T-helper 9 cell (primary cell): ENCODE results near the gene KRTAP2-2.
"Not testable (repeated sequence)": the region's sequence is repeated elsewhere in the genome, so short reads cannot be mapped to it uniquely, and the experiment has no call there.

Source experiments
- DNase-seq: peaks from one replicate; pipeline ENCODE4 v3.0.0-alpha.2; 2020

KRTAP2-2 gene

GRCh38 chr17:41064301-41064700, 9.3 kb upstream of the KRTAP2-2 start:
- no peak for DNase-seq

GRCh38 chr17:41063449-41063848, 8.4 kb upstream of the KRTAP2-2 start:
- DNase-seq, result no peak

DNA sequence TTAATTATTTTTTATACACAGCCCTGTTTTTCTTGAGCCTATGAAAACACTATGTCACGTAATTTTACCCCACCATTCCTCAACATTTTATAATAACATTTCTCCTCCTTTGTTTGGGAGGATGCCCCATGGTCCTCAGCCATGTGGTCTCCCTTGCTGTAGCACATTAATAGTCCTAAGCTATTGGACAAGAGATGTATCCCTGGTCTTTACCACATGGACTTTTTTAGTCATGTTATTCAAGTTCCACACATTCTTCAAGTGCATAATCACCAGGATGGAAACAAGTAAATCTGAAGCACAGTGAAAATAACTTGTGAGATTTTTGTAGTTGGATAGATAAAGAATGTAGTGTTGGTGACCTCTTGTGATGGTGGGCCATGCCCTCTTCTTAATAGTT, 6.9 kb upstream of the KRTAP2-2 start:
- no peak for DNase-seq

GRCh38 chr17:41060052-41060604, 5.1 kb upstream of the KRTAP2-2 start, which contains the start of gene KRTAP2-3:
KRTAP2-3 (minus strand) TSS chr17:41060114; CDS start chr17:41060050, 64 bp downstream.
- DNase-seq, result no peak

DNA sequence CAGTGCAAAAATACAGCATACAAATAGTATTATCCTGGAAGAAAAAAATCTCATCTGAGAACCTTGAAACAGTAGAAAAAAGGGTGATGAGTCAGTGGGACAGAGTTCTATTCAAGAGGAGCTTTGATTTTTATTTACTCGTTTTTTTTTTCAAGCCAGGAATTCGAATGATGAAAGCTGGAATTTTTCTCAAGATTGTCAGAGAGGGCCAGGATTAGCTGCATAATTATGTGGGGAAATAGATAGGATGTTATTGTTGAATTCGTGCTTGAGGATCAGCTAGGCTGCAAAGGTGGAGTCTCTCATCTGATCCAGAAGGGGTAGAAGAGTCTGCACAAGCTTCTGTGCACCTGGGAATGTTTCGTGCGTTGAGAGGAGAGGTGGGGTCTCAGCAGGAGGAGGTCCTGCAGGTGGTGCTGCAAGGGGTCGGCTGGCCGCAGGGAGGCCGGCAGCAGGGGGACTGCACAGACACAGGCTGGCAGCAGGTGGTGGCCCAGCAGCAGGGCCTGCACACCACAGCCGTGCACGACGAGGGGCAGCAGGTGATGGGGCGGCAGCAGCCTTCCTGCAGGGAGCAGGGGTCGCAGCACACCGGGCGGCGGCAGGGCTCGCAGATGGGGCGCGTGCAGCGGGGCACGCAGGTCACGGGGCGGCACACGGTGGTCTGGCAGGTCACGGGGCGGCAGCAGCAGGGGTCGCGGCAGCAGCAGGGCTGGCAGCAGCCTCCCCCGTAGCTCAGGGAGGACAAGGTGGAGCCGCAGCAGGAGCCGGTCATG, 4.4 kb upstream of the KRTAP2-2 start:
- DNase-seq, result not testable (repeated sequence)

- DNase-seq, result no peak
Measured at GRCh38 chr17:41058741-41059140, 3.7 kb upstream of the KRTAP2-2 start.

DNA sequence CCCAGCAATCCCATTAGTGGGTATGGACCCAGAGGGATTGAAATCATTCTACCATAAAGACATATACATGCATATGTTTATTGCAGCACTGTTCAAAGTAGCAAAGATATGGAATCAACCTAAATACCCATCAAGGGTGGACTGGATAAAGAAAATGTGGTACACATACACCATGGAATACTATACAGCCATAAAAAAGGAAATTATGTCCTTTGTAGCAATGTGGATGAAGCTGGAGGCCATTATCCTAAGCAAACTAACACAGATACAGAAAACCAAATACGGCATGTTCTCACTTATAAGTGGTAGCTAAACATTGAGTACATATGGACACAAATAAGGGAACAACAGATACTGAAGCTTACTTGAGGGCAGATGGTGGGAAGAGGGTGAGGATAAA, 2.5 kb upstream of the KRTAP2-2 start:
- DNase-seq, result no peak

DNA sequence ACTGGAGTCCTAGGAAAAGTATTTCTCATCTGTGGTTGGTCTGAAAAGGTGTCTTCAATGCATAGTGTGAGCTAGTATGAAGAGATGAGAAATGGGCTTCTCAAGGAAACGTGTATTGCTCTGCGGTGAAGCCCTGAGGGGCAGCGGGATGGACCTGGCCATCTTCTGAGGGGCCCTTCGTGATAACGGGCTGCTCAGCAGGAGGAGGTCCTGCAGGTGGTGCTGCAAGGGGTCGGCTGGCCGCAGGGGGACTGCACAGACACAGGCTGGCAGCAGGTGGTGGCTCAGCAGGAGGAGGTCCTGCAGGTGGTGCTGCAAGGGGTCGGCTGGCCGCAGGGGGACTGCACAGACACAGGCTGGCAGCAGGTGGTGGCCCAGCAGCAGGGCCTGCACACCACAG, 474 bp downstream of the KRTAP2-2 start:
- DNase-seq, result not testable (repeated sequence)

DNA sequence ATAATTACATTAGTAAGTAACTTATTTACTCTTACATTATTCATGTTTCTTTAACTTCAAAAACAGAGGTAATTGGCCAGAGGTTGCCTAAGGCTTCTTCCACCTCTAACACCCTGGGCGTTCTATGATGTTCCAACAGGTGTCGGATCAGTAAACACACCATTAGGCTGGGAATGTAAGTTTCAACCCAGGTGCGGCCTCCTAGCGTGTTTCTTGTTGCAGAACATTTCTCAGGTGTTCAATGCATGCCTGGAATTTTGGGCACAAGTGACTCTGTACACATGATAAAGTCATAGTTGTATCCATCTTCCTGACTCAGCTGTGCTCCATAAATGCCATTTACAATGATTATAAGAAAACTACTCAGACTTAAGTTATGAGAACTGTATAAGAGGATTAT, 1.0 kb downstream of the KRTAP2-2 start:
- DNase-seq, result no peak

DNA sequence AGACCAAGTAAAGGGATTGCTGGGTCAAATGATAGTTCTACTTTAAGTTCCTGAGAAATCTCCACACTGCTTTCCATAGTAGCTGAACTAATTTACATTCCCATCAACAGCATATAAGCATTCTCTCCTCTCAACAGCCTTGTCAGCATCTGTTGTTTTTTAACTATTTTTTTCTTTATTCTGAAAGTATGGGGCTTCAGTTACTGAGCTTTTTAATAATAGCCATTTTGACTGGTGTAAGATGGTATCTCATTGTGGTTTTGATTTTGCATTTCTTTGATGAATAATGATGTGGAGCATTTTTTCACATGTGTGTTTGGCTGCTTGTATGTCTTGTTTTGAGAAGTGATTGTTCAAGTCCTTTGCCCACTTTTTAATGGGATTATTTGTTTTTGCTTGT, 2.5 kb downstream of the KRTAP2-2 start:
- DNase-seq, result no peak

- DNase-seq, result no peak
Measured at GRCh38 chr17:41049110-41049509, 5.9 kb downstream of the KRTAP2-2 start.

DNA sequence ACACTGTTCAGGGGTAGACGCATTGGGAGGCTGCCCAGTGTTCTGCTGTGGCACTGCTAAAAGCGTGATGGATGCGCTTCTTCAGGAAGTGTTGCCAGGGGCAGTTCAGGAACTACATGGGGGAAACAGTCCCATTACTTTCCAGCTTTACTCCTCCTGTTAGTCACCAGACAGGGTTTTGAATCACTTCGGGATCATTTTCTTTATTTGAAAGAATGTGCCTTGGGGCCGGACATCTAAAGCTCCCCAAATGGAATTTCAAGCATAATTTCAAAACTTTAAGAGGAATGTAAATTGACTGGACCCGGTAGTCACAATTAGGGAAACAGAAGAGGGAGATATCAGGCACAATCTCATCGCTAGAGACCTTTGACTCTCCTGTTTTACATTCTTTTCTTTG, 6.6 kb downstream of the KRTAP2-2 start:
- no peak for DNase-seq

- not testable (repeated sequence) for DNase-seq
Measured at GRCh38 chr17:41046735-41047465, 8.1 kb downstream of the KRTAP2-2 start, which contains the start of gene KRTAP2-1. KRTAP2-1 (minus strand) TSS chr17:41047316; CDS start chr17:41047267, 49 bp downstream.

- no peak for DNase-seq
Measured at GRCh38 chr17:41042953-41043352, 12.1 kb downstream of the KRTAP2-2 start.

DNA sequence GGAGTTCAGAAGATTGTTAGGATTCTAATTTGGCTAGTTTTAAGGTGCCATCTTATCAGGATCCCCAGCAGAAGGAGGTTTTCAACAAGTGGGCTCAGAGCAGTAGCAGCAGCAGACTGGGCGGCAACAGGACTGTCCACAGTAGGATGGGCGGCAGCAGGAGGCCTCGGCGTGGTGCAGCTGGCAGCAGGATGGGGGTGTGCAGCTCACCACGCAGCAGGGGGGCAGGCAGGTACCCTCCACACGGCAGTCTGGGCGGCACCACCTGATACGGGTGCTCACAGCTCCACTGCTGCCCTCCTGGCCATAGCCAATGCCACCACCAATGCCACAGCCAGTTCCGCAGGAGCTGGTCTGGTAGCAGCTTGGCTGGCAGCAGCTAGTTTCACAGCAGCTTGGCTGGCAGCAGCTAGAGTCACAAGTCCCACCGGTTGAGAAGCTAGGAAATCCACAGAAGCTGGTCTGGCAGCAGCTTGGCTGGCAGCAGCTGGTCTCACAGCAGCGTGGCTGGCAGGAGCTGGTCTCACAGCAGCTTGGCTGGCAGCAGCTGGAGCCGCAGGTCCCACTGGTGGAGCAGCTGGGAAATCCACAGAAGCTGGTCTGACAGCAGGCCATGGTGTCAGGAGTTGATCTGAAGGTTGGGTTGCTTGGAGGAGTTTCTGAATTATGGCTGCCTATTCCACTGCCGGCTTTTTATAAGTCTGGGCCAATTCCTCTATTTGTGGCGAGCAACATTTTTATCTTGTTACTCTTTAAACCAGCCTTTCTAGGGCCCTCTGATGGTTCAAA, 14.1 kb downstream of the KRTAP2-2 start, which contains the start of gene KRTAP1-1:
Gene KRTAP1-1, minus strand, starts transcription at position 668 of the 789 bp plus-strand sequence. Its CDS starts 53 bp downstream, at position 615.
- not testable (repeated sequence) for DNase-seq

- no peak for DNase-seq
Measured at GRCh38 chr17:41037853-41038350, 17.1 kb downstream of the KRTAP2-2 start.

DNA sequence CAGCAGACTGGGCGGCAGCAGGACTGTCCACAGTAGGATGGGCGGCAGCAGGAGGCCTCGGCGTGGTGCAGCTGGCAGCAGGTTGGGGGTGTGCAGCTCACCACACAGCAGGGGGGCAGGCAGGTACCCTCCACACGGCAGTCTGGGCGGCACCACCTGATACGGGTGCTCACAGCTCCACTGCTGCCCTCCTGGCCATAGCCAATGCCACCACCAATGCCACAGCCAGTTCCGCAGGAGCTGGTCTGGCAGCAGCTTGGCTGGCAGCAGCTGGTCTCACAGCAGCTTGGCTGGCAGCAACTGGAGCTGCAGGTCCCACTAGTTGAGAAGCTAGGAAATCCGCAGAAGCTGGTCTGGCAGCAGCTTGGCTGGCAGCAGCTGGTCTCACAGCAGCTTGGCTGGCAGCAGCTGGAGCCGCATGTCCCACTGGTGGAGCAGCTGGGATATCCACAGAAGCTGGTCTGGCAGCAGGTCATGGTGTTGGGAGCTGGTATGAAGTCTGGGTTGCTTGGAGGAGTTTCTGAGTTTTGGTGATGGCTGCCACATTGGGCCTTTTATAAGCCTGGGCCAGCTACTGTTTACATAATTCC, 20.6 kb downstream of the KRTAP2-2 start, which contains the start of gene KRTAP1-3:
Gene KRTAP1-3, minus strand, starts transcription at position 529 of the 590 bp plus-strand sequence. Its CDS starts 53 bp downstream, at position 476.
- DNase-seq, result not testable (repeated sequence)

- no peak for DNase-seq
Measured at GRCh38 chr17:41029633-41030245, 25.3 kb downstream of the KRTAP2-2 start, which contains the start of gene KRTAP1-4. KRTAP1-4 (minus strand) TSS chr17:41030195; CDS start chr17:41030078, 117 bp downstream.

DNA sequence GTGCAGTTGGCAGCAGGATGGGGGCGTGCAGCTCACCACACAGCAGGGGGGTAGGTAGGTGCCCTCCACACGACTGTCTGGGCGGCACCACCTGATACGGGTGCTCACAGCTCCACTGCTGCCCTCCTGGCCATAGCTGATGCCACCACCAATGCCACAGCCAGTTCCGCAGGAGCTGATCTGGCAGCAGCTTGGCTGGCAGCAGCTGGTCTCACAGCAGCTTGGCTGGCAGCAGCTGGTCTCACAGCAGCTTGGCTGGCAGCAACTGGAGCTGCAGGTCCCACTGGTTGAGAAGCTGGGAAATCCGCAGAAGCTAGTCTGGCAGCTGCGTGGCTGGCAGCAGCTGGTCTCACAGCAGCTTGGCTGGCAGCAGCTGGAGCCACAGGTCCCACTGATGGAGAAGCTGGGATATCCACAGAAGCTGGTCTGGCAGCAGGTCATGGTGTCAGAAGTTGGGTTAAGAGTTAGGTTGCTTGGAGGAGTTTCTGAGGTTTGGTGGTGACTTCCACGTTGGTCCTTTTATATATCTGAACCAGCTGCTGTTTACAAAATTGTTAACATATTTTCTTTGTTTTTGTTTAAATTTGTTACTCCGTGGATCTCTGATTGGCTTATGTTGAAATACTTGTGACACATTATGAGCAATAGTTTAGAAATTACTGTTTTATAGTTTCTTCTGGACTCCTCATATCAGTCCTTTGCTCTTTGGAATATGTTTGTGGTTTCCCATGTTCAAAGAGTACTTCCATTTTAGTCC, 28.1 kb downstream of the KRTAP2-2 start, which contains the start of gene KRTAP1-5:
Gene KRTAP1-5, minus strand, starts transcription at position 494 of the 757 bp plus-strand sequence. Its CDS starts 53 bp downstream, at position 441.
- DNase-seq, result no peak

DNA sequence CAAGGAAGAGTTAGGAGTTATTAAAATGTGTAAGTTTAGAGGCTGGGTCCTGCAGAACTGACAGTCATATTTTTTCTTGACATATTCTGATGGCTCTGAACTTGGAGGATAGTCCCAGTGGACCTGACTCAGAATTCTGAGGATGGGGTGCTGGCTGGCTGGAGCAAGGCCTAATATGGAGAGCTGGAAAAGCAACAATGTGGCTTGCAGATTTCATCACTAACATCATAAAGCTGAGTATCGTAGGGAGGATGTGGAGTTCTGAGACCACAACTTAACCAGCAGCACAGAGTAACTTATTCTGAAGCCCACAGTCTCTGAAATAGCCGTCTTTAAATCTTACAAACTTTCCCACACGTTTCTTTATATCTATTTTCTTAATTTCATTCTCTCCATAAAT, 30.3 kb downstream of the KRTAP2-2 start:
- no peak for DNase-seq
